Sigmoid colon (tissue), 7 donors: Measurements from ENCODE around the gene IMMP2L. TPM values are rescaled to one million over a fixed set of nuclear protein-coding genes. Genes with fewer than 3 reads are reported as not detected.

Experiments used
- DNase-seq: peaks from one replicate; pipeline ENCODE4 v3.0.0-alpha.2; 2019
- H3K27ac ChIP-seq, 4 donors: fragments of 200-600 bp; sonication (generic); one replicate each; pipeline ENCODE4 v1.5.1; 2016 to 2019; ENCODE audit warnings: mild to moderate bottlenecking in 1 of 4
- H3K27me3 ChIP-seq, 3 donors: fragments of 200-600 bp; sonication (generic); one replicate each; pipeline ENCODE4 v1.5.1; 2019; ENCODE audit warnings: mild to moderate bottlenecking in 1 of 3
- H3K36me3 ChIP-seq, 4 donors: fragments of 200-600 bp; sonication (generic); one replicate each; pipeline ENCODE4 v1.5.1; 2016 to 2019
- H3K4me1 ChIP-seq, 4 donors: fragments of 200-600 bp; sonication (generic); one replicate each; pipeline ENCODE4 v1.5.1; 2017 to 2019
- H3K4me3 ChIP-seq, 4 donors: fragments of 200-600 bp; sonication (generic); one replicate each; pipeline ENCODE4 v1.5.1; 2017 to 2019; ENCODE audit warnings: mild to moderate bottlenecking in 2 of 4, moderate library complexity in 1 of 4
- H3K9me3 ChIP-seq, 4 donors: fragments of 200-600 bp in 3 of 4; sonication (generic) in 3 of 4; one replicate each; pipeline versions ENCODE4 v1.5.1 to v1.6.1; 2013 to 2019
- CTCF ChIP-seq, 4 experiments: fragments of 450-650 bp in 3 of 4; fragments of 200-600 bp in 1 of 4; IDR thresholded peaks; one replicate each; pipeline ENCODE4 v1.5.1; 2016 to 2019; ENCODE audit warnings: antibody characterized with exemption in 4 of 4, mild to moderate bottlenecking in 3 of 4, moderate library complexity in 2 of 4
- EP300 ChIP-seq, 4 donors: sonication (generic); formaldehyde crosslinking; IDR thresholded peaks; one replicate each; pipeline ENCODE4 v1.6.1; 2017; ENCODE audit warnings: antibody characterized with exemption in 4 of 4
- POLR2A ChIP-seq, 2 donors: fragments of 450-650 bp; IDR thresholded peaks; one replicate each; pipeline ENCODE4 v1.6.1; 2016; ENCODE audit warnings: antibody characterized with exemption in 2 of 2, mild to moderate bottlenecking in 2 of 2, moderate library complexity in 2 of 2
- POLR2AphosphoS5 ChIP-seq, 4 donors: sonication (generic); formaldehyde crosslinking; IDR thresholded peaks; one replicate each; pipeline ENCODE4 v1.6.1; 2017; ENCODE audit warnings: antibody characterized with exemption in 4 of 4
- WGBS, 2 donors: extraction: QIAGEN DNeasy Blood & Tissue Kit; methylation state at CpG; one replicate each; pipeline ENCODE4 v1.1.7; 2013; 5-methylcytosine and 5-hydroxymethylcytosine counted together
- intact Hi-C: fragments of 100-400 bp; cut with DNase I; formaldehyde crosslinking; loops from one replicate; pipeline ENCODE4 v1.15.1; 2023
- polyA plus RNA-seq, 3 donors: library from polyadenylated mRNA; stranded (reverse); fragments of 200-250 nt; gene quantifications; one replicate each; pipeline ENCODE4 v1.2.3, GENCODE V29; 2013
- total RNA-seq, 4 donors: library from RNA; depleted of rRNA; stranded (reverse); fragments of >200 nt; gene quantifications; one replicate each; pipeline ENCODE4 v1.1.0, GENCODE V29; 2016
- donor health status: healthy with polysubstance abuse.
- donor health status: Bipolar disorder and iron deficiency.
- donor health status: healthy.

IMMP2L gene
- total and polyA plus RNA-seq, 7 donors: 2.5 to 57.9 (median 18.5) TPM

GRCh38 chr7:111098926-111099250 is 463.4 kb downstream of the IMMP2L start:
- Histone ChIP-seq H3K27me3 (no peaks in the 10 kb centered on the region), H3K9me3 (no peaks in the 10 kb centered on the region), H3K4me1 (no peaks in the 10 kb centered on the region), H3K27ac (no peak overlapping the region), H3K4me3 (no peak overlapping the region), H3K36me3 (no peaks in the 10 kb centered on the region)
- TF ChIP-seq EP300 (IDR thresholded peaks at IDR 0.05): no peak
- TF ChIP-seq POLR2AphosphoS5 (IDR thresholded peaks at IDR 0.05): no peak
- no peak for TF ChIP-seq POLR2A (IDR thresholded peaks at IDR 0.05)
- TF ChIP-seq CTCF (IDR thresholded peaks at IDR 0.05): no peak
- no peak for DNase-seq
- 16 to 21% methylated on average over 1 of the region's 1 CpG for WGBS, 2 donors
- intact Hi-C loops: loop anchor here (10.0 kb wide), 1 partner anchor 636 kb away; no protein-coding TSS in a partner anchor

GRCh38 chr7:111098011-111098925 is 464.0 kb downstream of the IMMP2L start:
- intact Hi-C loops: loop anchor here (10.0 kb wide), 1 partner anchor 637 kb away; no protein-coding TSS in a partner anchor
- H3K27ac ChIP-seq: no peak overlapping the region

GRCh38 chr7:111096997-111097396 is 465.3 kb downstream of the IMMP2L start:
- no peak overlapping the region for H3K4me3 ChIP-seq
- WGBS, 2 donors: 90 to 94% methylated on average over 3 of the region's 3 CpGs
- no peak overlapping the region for H3K27ac ChIP-seq
- intact Hi-C loops: loop anchor here (10.0 kb wide), 1 partner anchor 638 kb away; no protein-coding TSS in a partner anchor
- DNase-seq: no peak
- H3K36me3 ChIP-seq: no peaks in the 10 kb centered on the region
- no peaks in the 10 kb centered on the region for H3K9me3 ChIP-seq
- TF ChIP-seq POLR2AphosphoS5 (IDR thresholded peaks at IDR 0.05) (no peak), EP300 (IDR thresholded peaks at IDR 0.05) (no peak), CTCF (IDR thresholded peaks at IDR 0.05) (no peak), POLR2A (IDR thresholded peaks at IDR 0.05) (no peak)
- peaks cover 0 to 12% (median 12%) of the 10 kb centered on the region in 4 donors for H3K4me1 ChIP-seq
- no peaks in the 10 kb centered on the region for H3K27me3 ChIP-seq

More at GRCh38 chr7:111098011-111098925, 464.0 kb downstream of the IMMP2L start:
- 42 to 48% methylated on average over 10 of the region's 10 CpGs for WGBS, 2 donors
- no peak for DNase-seq
- TF ChIP-seq CTCF (IDR thresholded peaks at IDR 0.05) (peak in 2 of 4 experiments; percentile 13 to 40), POLR2A (IDR thresholded peaks at IDR 0.05) (no peak)
- Histone ChIP-seq H3K9me3 (no peaks in the 10 kb centered on the region), H3K36me3 (no peaks in the 10 kb centered on the region), H3K4me1 (peaks cover 0 to under 1% (median 0%) of the 10 kb centered on the region in 4 donors), H3K27me3 (no peaks in the 10 kb centered on the region), H3K4me3 (no peak overlapping the region)

GRCh38 chr7:111094419-111094818 is 467.9 kb downstream of the IMMP2L start:
- intact Hi-C loops: loop anchor here (5.0 to 10.0 kb wide), 2 partner anchors 393 to 640 kb away; no protein-coding TSS in a partner anchor
- H3K27ac ChIP-seq: no peak overlapping the region
- peaks cover 0 to 26% (median 23%) of the 10 kb centered on the region in 4 donors for H3K4me1 ChIP-seq
- H3K4me3 ChIP-seq: no peak overlapping the region
- H3K9me3 ChIP-seq: no peaks in the 10 kb centered on the region
- 74 to 79% methylated on average over 1 of the region's 1 CpG for WGBS, 2 donors
- TF ChIP-seq POLR2AphosphoS5 (IDR thresholded peaks at IDR 0.05) (no peak), EP300 (IDR thresholded peaks at IDR 0.05) (no peak), CTCF (IDR thresholded peaks at IDR 0.05) (no peak), POLR2A (IDR thresholded peaks at IDR 0.05) (no peak)
- DNase-seq: no peak
- no peaks in the 10 kb centered on the region for H3K36me3 ChIP-seq
- H3K27me3 ChIP-seq: no peaks in the 10 kb centered on the region
